GM21390 (cell line): Measurements from ENCODE around the gene KRT40.
"Not testable (repeated sequence)": the region's sequence is repeated elsewhere in the genome, so short reads cannot be mapped to it uniquely, and the experiment has no call there.

Experiments
- ATAC-seq: cut with Tn5 transposase; IDR thresholded peaks from one replicate; pipeline ENCODE4 v1.9.1; 2021; ENCODE audit not compliant: unreplicated experiment

KRT40 gene

DNA sequence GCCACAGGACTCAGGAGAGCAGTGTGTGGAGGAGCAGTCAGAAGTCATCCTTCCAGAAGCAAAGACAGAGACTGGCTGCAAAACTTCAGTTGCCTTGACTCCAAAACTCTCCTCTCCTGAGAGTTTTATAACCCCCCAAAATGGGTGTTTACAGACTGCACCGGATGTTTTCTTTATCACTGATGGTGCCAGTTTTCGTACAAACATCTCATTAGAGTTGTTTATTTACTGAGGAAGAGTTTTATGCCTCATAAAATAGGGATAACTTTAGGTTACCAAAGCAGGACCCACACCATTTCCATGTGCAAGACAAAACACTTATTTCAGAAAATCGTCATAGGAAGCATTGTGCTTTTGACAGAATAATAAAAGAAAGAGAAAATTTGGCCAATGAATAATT is at the start of gene KRT40:
Gene KRT40 (minus strand): TSS at position 101 of the 400 bp plus-strand sequence. CDS start 53 bp downstream, at position 48.
- ATAC-seq = no peak

DNA sequence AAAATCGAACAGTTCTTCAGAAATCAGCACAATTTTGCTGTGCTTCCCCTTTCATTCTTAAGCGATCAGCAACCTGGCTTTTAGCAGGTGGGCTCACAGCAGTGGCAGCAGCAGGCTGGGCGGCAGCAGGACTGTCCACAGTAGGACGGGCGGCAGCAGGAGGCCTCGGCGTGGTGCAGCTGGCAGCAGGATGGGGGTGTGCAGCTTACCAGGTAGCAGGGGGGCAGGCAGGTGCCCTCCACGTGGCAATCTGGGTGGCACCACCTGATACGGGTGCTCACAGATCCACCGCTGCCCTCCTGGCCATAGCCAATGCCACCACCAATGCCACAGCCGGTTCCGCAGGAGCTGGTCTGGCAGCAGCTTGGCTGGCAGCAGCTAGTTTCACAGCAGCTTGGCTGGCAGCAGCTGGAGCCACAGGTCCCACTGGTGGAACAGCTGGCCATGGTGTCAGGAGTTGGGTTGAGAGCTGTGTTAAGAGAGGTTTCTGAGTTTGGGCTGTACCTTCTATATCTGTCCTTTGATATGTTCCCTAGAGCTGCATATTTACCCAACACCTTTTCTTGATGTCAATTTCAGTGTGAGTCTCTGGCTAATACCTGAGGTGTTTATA is 45.6 kb upstream of the KRT40 start, which contains the start of gene KRTAP1-4:
Gene KRTAP1-4 (minus strand): TSS at position 563 of the 613 bp plus-strand sequence. CDS start 117 bp downstream, at position 446.
- no peak for ATAC-seq

DNA sequence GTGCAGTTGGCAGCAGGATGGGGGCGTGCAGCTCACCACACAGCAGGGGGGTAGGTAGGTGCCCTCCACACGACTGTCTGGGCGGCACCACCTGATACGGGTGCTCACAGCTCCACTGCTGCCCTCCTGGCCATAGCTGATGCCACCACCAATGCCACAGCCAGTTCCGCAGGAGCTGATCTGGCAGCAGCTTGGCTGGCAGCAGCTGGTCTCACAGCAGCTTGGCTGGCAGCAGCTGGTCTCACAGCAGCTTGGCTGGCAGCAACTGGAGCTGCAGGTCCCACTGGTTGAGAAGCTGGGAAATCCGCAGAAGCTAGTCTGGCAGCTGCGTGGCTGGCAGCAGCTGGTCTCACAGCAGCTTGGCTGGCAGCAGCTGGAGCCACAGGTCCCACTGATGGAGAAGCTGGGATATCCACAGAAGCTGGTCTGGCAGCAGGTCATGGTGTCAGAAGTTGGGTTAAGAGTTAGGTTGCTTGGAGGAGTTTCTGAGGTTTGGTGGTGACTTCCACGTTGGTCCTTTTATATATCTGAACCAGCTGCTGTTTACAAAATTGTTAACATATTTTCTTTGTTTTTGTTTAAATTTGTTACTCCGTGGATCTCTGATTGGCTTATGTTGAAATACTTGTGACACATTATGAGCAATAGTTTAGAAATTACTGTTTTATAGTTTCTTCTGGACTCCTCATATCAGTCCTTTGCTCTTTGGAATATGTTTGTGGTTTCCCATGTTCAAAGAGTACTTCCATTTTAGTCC is 42.8 kb upstream of the KRT40 start, which contains the start of gene KRTAP1-5:
Gene KRTAP1-5 (minus strand): TSS at position 494 of the 757 bp plus-strand sequence. CDS start 53 bp downstream, at position 441.
- ATAC-seq = no peak

DNA sequence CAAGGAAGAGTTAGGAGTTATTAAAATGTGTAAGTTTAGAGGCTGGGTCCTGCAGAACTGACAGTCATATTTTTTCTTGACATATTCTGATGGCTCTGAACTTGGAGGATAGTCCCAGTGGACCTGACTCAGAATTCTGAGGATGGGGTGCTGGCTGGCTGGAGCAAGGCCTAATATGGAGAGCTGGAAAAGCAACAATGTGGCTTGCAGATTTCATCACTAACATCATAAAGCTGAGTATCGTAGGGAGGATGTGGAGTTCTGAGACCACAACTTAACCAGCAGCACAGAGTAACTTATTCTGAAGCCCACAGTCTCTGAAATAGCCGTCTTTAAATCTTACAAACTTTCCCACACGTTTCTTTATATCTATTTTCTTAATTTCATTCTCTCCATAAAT is 40.6 kb upstream of the KRT40 start:
- no peak for ATAC-seq

DNA sequence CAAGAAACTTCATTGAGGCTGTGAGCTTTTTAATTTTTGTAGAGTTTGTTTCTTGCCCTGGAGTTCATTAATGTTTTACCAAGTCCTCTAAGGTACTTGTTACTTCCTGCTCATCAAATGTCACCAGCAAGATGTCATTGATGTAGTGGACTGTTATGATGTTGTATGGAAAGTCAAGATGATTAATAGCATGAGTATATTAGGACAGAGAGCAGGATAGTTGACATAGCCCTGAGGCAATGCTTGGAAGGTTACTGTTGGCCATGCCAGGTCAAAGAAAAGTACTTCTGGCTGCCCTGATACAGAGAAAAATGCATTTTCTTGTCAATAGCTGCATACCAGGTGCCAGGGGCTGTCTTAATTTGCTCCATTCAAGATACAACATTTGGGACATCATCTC is 36.2 kb upstream of the KRT40 start:
- no peak for ATAC-seq

DNA sequence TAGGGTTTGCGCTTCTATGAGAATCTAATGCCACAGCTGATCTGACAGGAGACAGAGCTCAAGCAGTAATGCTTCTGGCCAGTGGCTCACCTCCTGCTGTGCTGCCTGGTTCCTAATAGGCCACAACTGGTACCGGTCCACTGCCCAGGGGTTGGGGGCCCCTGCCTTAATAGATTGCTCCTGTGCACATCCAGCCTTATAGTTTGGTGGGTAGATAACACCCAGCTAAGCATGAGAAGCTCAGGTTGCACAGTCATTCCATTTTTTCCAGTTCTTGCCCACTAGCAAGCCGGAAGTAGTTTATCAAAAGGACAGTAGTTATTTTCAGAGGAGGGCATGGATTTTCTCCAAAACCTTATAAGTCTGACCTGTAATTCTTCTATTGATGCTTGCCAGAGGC is 35.3 kb upstream of the KRT40 start:
- ATAC-seq = no peak

DNA sequence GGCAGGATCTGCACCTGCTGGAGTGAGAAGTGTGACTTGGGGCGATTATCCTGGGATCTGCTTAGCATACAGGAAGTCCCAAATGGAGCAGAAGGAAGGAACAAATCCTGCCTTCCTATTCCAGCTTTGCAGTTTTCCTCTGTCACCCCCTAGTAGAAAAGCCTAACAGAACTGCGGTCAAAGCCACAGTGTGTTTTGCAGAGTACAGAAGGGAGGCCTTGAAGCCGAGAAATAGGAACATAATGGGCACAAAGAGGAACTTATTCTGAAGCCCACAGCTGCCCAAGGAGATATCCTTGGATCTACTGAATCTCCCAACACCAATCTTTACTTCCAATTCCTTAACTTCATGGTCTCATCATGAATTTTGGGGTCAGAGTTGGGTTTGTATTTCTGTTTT is 34.4 kb upstream of the KRT40 start:
- no peak for ATAC-seq

DNA sequence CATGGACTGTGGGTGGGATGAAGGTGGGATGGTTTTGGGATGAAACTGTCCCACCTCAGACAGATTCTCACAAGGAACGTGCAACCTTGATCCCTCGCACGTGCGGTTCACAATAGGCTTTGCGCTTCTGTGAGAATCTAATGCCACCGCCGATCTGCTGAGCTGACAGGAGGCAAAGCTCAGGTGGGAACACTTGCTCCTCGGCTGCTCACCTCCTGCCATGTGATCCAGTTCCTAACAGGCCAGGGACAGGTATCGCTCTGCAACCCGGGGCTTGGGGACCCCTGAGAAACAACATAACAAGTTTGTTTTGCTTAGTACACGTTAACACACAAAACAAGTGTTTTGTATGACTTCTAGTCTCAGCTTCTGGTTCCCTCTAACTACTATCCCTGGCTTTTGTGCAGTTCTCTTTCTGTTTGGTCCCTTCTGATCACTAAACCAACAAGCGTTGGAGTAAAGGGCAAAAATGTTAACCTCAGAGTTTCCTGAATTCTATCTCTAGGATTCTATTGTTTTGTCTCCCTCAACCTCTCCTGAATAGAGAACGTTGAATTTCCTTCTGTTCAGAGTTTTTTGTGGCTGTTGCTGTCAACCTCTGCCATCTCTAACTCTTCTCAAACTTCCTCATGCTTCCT is 32.6 kb upstream of the KRT40 start:
- ATAC-seq = no peak

DNA sequence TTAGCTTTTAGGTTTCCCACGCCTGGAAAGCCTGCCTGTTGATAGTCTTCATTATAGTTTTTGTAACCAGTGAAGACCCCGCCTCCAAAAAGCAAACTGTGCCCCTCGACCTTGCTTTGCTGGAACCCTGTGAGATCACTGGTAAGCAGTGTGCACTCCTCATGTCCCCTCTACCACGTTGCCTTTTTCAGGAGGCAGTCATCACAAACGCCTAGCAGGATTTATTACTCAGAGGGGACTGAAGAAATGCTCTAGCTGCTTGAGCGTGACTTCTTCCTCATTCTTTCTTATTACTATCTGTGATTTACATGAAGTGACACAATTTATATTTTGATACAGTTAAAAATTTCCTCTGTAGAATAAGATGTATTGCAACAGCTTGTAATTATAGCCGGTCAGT is 31.3 kb upstream of the KRT40 start:
- ATAC-seq = no peak

DNA sequence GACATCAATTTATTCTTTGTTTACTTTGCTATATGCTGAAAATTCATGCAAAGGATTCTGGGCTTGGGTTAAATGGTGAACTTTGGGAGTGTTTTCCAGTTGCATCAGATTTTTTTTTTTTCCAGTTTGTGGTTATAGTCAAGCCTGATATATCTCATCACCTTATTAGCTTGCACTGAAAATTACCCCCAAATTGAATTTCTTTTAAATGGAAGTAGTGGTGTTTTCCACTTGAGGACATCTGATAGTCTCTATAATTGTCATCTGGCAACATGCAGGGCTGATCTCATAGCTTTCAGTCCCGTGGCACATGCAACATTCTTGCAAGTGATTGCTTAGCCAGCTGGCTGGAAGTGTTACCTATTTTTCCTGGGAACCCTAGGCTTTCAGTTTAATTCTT is 29.5 kb upstream of the KRT40 start:
- no peak for ATAC-seq

DNA sequence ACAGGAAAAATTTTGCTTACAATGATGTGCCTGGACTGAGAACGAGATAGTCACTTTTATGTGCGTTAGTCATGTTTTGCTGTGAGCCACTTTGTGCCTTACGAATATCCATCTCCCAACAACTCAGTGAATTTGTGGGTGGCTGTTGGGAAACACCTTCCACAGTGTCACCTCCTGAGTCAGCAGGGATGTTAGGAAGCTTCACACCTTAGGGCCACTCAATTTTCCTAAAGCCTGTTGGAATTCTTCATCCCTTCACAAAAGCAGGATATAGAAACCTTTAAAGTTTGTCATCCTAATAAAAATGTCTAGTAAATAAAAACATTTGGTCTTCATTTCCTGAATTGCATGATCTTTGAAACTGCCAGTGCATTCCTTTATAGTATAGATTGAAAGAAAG is 29.1 kb upstream of the KRT40 start:
- ATAC-seq = no peak

DNA sequence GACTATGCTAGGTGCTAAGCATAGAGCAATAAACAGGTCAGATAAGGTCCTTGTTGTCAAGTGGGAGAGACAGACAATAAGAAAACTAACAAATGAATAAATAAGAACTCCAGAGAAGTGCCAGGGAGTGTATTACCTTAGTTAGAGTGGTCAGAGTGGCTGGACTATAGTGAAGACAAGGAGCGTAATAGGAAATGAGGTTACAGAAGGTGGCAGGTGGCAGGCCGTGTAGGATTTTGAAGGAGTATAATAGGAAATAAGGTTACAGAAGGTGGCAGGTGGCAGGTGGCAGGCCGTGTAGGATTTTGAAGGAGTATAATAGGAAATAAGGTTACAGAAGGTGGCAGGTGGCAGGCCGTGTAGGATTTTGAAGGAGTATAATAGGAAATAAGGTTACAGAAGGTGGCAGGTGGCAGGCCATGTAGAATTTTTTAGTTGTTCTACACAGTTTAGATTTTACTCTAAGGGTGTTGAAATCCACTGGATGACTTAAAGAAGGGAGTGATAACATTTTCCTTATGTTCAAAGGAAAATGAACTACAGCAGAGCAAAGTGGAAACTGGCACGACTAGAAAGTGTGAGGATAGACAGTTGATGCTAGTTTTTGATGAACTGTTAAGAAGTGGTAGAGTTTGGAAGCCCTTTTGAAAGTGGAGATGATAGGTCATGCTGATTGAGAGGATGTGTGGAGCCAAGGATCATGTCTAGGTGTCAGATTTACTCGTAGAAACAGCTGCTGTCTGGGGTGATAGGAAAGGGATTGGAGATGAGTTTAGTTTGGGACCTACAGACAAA is 28.4 kb upstream of the KRT40 start:
- ATAC-seq = no peak

DNA sequence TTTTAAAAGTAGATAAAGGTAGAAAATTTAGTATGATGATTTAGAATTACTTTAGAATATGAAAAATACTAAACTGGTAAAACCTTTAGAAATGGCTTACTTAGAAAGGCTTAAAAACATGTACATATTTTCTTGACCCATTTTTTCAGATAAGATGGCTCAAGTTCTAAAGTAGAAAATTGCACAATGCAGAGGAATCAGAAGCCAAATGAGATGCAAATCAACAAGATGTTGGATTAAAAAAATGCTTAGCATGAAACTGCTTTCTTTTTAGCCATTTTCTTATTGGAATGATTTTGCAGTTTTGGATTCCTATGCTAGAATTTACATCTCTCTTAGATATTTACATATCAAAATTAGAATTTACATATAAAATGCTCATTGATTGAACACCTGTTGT is 26.3 kb upstream of the KRT40 start:
- ATAC-seq = no peak

DNA sequence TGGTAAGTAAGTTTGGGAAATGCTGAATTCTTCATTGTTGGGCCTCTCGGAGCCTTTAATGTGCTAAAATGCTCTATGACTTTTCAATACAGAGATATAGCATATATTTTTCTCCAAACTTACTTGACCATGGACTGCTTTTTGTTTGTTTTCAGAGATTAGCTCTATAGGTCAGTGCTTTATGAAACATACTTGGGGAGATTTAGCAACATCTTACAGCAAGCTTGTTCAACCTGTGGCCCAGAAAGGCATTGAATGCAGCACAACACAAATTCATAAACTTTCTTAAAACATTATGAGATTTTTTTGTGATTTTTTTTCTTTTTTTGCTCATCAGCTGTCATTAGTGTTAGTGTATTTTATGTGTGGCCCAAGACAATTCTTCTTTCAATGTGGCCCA is 25.8 kb upstream of the KRT40 start:
- no peak for ATAC-seq

DNA sequence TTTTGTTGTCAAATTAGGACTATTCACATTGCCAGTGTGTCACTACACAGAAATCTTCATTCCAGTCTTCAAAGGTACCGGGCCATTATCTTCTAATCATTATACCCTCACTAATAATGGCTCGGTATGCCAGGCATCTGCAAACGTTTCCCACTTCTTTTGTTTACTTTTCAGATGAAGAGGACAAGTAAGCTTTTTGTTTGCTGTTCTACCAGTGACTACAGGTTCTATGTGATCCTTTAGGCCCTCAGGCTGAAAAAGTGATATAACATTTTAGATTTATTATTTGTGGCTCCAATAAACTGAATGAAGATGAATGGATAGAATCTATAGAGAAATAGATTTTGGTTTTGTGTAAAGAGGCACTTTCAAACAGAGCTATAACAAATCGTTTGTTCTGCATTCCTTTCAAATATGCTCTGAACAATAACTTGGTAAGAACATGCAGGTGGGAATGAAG is 25.2 kb upstream of the KRT40 start:
- no peak for ATAC-seq

DNA sequence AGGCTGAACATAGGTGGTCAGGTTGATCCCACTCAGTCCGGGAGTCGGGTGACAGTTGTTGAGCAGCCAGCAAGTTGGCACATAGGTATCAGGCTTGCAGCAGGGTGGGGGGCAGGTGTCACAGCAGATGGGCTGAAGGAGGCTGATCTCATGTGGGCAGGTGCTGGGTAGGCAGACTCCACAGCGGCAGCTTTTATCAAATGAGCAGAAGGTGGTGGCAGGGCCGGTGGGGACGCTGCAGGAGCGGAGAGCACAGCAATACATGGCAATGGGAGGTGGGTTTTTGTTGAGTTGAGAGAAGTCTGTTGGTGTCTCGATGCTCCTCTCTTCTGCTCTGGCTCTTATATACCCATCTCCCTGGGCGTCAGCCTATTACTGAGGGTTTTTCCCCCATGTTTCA is 24.7 kb upstream of the KRT40 start, which contains the start of gene KRTAP3-1:
Gene KRTAP3-1 (minus strand): TSS at position 318 of the 400 bp plus-strand sequence. CDS start 54 bp downstream, at position 264.
- ATAC-seq = no peak

DNA sequence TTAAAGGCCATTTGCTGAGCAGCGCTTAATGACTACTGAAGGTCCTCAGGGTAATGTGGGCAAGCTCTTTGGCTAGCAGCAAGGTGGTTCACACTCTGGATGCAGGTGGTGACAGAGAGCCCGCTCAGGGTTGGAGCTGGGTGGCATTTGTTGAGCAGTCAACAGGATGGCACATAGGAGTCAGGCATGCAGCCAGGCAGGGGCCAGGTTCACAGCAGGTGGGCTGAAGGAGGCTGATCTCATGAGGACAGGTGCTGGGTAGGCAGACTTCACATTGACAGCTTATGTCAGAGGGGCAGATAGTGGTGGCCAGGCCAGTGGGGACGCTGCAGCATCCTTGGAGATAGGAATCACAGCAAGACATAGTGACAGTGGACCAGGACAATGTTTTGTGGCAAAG is 20.3 kb upstream of the KRT40 start:
- no peak for ATAC-seq

DNA sequence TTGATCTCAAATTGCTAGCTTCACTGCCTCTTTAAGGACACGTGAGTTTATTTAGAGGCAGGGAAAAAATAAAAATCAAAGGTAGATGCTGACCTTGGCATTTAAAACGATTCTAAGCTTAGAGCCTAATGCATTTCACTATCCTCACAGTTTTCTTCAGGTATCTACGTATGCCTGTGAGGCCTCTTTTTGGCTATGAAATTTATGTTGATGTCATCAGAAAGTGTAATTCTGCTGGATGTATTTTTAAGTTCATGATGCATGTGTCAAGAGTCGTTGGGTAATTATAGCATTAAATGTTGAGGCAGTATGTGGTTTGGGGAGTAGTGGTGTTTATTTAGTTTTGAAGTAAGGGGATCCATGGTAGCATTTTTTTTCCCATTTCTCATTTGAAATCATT is 19.8 kb upstream of the KRT40 start:
- no peak for ATAC-seq

DNA sequence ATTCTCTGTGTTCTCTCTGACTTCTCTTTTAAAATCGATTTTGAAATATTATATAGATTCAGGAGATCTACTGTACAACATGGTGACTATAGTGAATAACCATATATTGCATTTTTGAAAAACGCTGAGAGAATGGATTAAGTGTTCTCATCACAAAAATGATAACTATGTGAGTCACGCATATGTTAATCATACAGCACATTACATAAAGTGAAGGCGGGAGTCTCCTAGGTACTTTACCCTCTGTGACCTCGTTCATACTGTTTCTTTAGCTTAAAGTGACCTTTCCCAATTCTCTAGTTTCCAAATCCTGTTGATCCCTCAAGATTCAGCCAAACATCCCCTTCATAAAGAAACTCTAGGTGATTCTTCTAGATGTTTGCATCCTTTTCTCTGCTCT is 18.7 kb upstream of the KRT40 start:
- ATAC-seq = no peak

DNA sequence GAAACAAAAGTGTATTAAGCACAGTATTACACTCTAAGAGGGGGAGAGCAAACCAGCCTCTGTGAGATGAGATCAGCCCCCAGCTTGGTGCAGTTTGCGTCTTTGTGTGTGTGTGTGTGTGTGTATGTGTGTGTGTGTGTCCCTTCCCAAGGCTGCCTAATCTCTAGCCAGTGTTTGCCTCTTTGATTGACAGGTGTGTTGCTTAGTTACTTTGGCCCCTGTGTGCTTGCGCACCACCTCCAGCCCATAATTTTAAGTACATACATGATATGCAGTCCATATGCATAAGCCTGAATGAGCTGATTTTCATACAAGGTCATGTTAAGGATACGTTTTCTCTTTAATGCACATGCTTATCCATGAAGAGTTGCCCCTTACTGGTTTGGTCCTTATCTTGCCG is 17.7 kb upstream of the KRT40 start:
- no peak for ATAC-seq

DNA sequence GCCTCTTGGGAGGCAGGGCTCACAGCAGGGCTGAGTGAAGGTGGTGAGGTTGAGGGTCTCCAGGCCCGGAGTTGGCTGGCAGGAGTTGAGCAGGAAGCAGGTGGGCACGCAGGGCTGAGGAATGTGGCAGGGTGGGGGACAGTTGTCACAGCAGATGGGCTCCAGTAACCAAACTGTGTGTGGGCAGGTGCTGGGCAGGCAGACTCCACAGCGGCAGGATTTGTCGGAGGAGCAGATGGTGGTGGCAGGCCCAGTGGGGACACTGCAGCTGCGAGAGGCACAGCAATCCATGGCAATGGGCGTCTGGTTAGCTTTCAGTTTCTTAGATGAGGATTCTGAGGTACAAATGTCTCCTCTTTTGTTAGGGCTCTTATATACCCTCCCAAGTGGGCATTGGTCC is 15.4 kb upstream of the KRT40 start, which contains the start of gene KRTAP3-2:
Gene KRTAP3-2 (minus strand): TSS at position 344 of the 400 bp plus-strand sequence. CDS start 53 bp downstream, at position 291.
- ATAC-seq = not testable (repeated sequence)
